Stimulated activated CD8-positive, alpha-beta memory T cell treated with anti-CD3 and anti-CD28 coated beads, Interleukin-7, amount 100 ng/mL, for 48 hours (primary cell): ENCODE results near the gene GRB10.

ENCODE experiments used
- DNase-seq, 2 donors: peaks; one replicate each; pipeline ENCODE4 v3.0.0-alpha.2; 2020; ENCODE audit warnings: low read depth in 1 of 2; ENCODE audit errors: extremely low read depth in 1 of 2

The GRB10 gene

DNA sequence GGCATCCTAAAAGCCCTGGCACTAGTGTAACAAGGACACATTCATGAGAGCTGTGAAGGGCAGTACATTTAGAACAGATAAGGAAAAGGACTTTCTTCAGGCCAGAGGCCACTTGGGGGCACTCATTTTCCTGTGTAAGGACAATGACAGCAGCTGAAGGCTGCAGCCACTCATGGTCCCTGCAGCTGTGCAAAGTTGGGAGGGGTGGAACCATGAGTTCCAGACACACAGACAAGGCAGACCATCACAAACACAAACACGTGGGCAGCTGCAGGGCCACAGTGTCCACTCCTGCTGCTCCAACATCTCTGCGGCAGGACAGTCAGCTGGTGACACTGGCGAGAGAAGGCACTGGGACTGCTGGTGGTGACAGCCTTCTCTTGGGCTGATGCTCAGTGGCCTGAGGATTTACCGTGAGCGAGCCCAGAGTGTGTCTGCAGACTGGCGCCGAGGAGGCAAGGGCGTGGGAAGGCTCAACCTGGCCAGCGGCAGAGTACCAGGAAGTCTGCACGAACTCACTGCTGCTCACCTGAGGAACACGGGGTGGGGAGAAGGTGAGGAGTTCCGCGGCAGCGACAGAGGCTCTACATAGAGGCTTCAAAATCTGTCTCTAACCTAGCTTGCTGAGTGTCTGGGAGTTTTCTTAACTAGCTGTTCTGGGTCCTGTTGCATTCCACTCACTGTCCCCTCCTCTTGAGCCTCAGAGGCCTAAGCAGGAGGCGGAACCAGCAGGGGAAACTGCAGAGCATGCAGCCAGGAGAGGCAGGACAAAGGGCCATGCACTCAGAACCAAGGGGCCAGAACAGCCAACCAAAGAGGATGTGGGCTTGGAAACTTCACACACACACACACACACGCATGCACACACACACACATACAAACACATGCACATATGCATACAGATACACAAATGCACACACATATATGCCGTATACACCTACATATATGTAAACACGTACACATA lies 141.0 kb downstream of the GRB10 start:
- DNase-seq = no peak

DNA sequence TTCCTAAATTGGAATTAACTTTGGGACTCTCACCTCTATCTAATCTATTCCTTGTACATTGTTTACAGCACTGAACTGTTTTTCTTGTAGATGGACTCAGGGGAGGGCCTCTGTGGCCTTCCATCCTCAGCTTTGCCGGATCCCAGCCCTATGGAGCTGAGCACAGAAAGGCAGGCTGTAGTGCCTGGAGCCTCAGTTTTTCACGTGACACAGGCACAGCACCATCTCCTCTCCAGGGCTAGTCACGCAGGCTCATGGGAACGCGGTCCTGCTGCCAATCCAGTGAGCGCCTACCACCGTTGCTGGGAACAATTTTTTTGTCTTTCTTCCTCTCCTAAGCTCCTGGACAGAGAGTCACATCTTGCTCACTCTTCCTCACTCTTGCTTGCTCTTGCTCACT lies 141.9 kb downstream of the GRB10 start:
- DNase-seq = no peak

DNA sequence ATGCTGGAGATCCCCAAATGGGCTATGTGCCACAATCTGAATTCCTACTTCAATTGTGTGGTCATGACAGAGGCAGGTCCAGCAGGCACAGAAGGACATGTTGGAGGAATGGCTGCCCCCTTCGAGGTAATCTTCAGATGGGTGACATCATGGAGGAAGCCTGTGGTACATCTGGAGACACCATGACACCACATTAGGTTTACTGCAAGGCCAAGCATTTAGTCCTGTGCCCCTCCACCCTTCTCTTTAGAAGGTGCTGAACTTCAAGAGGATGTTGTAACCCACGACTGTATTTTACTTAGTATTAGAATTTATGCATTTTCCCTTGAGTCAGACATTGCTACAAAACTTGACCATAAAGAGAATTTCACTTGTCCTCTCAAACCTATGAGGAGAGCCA lies 142.4 kb downstream of the GRB10 start:
- DNase-seq = no peak

DNA sequence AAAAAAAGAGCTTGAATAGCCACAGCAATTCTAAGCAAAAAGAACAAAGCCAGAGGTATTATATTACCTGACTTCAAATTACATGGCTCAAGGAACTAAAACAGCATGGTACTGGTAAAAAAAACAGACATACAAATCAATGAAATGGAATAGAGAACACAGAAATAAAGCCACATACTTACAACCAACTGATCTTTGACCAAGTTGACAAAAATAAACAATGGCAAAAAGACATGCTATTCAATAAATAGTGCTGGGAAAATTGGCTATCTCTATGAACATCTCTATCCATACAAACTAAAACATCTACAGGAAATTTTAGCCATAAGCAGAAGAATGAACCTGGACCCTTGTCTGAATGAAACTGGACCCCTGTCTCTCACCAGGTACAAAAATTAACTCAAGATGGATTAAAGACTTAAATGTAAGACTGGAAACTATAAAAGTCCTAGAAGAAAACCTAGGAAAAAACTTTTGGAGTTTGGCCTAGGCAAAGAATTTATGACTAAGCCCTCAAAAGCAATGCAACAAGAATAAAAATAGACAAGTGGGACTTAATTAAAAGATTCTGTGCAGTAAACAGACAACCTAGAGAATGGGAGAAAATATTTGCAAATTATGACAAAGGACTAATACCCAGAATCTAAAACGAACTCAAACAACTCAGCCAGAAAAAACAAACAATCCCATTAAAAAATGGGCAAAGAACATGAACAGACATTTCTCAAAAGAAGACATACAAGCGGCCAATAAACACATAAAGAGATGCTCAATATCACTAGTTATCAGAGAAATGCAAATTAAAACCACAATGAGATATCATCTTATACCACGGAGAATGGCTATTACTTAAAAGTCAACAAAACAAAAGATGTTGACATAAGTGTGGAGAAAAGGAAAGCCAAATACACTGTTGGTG lies 144.7 kb downstream of the GRB10 start:
- no peak for DNase-seq

DNA sequence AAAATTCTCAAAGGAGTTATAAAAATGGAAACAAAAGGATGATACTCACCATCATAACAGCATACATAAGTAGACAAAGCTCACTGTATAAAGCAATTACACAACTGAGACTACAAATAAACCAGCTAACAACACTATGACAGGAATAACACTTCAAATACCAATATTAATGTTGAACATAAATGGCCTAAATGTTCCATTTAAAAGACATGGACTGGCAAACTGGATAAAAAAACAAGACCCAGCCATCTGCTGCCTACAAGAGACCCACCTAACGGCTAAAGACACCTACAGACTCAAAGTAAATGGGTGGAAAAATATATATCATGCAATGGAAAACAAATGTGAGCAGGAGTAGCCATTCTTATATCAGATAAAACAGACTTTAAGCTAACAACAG lies 148.3 kb downstream of the GRB10 start:
- no peak for DNase-seq

DNA sequence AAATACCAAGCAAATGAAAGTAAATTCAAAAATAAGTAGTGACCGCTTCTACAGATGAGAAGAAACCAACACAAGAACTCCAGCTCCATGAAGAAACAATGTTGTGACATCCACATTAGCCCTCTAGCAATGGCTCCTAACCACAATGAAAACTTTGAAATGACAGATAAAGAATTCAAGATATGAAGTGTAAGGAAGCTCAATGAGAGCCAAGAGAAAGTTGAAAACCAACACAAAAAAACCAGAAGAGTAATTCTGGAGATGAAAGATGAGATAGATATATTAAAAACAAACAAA lies 149.3 kb downstream of the GRB10 start:
- DNase-seq = no peak

DNA sequence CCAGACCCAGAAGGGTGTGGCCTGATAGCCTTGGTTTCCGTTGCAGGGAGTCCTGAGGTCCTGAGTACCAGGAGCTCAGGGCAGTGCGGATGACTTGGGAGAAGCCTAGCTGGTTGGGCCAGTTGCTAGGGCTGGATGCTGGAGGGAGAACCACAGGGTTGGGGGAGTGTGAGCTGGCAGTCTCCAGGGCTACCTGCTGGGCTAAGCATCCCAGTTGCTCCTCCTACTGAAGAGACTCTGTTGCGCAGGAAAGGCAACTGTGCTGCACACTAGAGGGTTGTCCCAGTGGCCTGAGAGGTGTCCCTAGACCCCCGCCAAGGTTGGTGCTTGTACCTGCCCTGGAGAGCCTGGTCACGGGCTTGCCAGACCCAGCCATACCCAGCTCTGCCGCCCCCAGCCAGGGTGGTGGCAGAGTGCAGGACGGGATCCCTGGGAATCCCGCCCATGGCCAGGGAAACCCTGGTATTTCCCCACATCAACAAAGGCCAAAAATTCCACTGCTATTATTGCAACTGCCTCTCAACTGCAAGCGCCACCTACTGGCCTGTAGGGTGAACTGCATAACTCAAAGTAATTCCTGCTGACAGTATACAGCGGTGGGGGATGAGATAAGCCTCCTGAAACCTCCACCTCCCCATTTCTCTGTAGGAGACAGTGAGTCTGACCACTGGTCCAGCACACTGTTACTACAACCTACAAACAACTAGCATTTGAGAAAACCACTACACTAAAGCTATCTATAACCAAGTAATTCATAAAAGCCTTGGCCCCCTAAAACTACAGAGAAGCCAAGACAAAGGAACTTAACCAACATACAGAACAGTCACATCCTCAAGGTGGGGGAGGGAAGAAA lies 149.9 kb downstream of the GRB10 start:
- peak in 1 of 2 donors; percentile 19 for DNase-seq

DNA sequence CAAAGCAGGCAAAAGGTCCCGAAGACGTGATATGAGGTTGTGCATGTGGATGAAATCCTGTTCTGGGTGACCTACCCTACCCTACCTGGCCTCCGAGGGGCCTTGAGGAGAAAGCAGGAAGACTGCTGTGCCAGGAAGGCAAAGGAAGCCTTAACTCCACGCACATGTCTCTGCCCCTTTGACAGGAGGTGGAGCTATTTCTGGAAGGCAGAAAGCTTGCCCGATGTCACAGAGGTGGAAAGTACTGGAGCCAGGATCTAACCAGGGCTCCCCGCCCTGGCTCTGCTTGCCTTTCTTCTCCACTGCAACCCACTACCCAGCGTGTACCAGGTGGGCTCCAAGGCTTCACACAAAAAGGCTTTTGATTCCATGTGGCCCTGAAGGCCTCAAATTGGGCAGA lies 151.1 kb downstream of the GRB10 start:
- no peak for DNase-seq

DNA sequence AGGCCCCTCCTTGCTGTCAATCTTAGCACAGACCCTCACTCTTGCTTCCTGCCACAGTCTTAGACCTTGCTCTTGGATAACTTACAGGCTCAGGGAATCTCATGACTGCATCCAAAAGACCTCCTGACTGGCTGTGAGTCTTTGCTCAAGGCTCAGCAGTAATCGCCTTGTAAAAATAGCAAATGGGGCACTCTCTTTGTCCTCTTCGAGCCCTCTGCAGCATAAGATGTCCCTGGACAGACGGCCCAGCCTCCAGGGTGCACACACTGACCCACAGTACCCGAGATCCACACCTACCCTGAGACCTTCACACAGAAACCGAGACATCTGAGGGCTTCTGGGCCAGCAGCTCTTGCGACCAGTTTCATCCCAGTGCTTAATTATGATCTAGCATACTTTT lies 151.6 kb downstream of the GRB10 start:
- no peak for DNase-seq

DNA sequence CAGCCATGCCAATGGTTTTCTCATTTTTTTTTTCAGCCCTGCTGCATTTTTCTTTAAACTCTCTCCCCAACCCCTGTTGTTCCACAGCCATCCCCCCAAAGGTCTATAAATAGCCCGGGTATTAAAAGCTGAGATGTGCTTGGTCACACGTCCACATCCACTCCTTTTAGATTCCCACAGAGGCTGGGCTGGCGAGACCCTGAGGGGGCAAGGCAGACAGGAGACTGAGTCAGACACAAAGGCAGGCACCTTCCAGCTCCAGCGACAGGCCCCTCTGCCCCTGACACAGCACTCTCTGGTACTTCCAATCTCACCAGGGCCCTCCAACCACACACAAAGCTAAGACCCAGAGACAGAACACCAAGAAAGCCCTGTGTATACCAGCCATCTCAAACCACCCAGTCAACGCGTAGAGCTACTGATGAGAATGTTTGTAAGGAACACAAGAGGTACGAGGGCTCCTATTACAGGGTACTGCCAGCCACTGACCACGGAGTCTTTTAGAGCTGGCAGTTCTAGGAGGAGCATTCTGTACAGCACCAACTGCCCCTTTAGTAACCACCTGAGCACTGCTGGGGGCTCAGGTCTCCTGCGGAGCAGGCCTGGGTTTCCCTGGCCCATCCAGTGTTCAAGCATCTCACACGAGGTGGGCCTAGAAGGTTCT lies 153.3 kb downstream of the GRB10 start:
- no peak for DNase-seq

DNA sequence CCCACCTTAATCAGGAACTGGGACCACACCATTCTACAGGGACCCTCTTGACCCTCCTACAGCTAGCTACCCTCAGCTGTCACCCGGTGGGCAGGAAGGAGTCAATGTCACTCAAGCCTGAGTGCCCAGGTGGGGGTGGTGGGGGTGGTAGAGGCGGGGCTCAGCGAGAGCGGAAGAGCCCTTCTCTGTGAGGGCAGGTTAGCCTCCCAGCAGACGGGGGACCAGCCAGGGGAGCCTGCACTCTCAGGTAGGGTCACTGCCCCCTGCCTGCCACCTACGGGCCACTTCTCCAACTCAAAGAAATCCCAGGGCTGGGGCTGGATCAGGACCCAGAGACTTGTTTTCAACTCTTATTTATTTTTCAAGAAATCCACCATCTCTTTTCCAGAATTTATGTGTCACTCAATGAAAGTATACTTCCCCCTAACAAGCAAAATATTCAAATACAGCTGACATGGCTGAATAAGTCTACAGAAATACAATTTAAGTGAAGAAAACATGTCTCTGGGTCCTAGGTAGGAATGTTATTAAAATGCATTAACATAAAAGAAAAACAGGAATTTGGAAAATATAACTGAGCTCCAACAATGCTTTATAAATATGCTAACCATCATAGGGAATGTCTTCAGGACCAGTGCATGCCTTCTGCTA lies 154.1 kb downstream of the GRB10 start:
- no peak for DNase-seq

DNA sequence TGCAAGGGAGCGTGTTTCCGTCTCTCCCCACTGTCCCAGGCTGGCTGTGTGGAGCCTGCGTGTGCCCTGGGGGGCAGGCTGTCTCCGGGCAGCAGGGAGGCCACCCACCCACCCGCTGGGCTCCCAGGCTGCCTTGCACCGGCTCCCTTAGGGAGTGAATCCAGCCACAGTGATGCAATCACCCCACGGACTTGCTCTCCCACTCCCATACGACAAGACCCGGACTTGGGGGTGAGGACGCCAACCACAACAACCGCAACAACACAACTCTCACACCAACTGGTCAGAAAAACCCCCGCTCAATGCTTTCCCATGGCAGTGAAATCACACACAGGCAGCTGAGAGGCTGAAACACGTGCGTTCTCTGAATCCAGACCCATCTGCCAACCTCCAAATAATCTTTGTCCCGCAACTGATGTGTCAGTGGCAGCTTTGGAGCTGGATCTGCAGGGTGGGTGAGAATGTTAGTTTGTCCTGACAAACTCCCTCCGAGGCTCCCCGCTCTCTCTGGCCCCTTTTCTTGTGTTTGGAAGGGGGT lies 154.8 kb downstream of the GRB10 start:
- no peak for DNase-seq

DNA sequence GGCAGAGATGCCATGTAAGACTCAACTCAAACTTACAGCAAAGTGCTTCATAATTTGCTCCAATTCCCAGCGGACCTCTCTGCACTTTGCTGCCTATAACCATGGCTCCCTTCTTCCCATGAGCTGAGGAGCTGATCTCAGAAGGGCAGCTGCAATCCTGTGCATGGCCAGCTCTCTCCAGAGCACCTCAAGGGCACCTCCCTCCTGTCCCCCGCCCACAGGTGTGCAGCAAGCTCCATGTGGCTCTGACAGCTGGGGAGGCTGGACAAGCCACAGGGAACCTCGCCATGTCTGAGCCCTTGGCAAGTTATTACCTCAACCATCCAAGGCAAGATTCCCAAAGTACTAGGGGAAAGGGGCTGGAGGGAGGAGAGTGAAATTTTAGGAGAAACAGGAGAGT lies 156.4 kb downstream of the GRB10 start:
- no peak for DNase-seq

DNA sequence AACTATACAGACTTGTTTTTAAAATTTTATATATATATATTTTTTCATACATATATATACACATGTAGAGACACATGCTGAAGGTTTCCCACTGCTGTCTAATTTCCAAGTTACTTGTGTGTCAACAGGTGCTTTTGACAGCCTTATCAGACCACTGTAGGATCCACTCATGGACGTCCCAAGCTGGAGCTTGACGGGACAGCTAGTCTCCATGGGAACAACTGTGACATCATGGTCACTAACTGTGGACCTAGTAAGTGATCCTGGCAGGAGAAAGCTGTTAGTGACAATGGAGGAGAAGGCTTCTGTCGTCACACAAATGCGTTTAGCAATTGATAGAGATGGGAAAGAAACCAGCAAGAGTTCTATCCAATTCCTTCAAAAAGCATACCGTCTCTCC lies 157.3 kb downstream of the GRB10 start:
- DNase-seq = no peak

DNA sequence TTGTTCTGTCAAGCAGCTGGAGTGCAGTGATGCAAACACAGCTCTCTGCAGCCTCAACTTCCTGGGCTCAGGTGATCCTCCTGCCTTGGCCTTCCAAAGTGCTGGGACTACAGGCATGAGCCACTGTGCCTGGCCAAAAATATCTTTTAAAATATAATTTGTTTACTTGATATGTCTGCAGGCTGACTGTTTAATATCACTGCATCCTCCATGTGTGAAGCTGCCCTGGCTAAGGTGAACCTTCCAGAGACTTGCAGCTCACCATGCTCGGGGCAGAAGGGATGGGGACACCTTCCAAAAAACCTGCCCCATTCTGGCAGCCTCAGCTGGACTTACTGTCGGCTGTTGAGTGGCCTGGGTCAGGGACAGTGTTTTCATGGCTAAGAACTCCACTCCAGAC lies 159.9 kb downstream of the GRB10 start:
- no peak for DNase-seq

DNA sequence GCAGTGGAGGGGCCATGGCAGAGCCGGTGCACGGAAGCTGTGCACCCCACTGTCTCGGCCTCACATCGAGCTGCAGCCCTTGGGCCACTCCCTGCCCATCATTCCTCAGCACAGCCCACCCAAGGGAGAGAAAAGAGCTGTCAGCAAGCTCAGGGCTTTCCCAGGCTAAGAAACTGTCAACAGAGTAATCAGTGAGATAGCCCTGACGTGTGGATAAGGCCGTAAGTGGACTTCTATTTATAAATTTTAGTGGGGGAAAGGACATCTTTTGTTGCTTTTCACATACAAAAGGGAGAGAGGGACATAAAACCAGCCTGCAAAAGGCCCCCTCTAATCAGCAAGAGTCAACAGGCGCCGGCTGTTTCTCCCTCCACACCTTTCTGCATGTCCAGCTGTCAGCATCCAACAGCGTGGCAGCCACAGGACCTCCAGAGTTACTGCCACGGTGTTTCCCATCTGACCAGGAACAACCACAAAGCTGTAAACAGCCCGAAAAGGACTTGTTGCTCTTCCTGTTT lies 160.7 kb downstream of the GRB10 start:
- DNase-seq = no peak

DNA sequence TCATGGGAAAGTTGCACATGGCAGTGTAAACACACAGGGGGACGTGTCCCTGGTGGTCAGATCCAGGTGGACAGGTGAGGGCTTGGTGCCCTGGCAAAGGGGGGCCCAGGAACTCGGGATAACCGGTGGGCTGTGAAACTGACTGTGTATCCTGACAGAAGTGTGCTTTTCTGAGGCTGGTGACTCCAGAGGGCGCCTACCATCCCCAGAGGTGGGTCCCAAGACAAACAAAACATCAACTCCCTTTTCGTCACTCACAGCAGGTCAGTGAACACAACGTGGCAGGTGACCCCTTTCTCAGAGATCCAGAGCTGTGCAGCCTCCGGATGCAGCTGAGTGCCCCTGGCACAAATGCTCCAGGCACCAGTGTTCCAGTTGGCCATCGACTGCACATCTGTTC lies 161.5 kb downstream of the GRB10 start:
- DNase-seq = no peak

DNA sequence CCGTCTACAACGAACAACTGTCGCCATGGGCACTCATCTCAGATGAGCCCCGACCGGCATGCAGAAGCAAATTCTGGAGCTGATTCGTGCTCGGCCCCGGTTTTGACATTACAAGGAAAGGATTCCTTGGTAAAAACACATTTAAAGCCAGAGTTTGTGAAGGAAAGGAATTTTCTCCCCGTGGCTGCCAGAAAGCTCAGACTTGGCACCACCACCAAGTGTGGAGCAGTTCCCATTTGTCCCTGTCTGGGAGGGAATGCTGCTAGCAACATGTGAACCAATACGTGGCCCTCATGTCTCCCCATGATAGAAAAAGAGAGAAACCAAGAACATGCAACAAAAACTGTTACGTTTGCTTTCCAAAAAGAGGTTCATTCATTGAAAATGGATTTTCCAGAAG lies 162.3 kb downstream of the GRB10 start:
- DNase-seq = no peak

DNA sequence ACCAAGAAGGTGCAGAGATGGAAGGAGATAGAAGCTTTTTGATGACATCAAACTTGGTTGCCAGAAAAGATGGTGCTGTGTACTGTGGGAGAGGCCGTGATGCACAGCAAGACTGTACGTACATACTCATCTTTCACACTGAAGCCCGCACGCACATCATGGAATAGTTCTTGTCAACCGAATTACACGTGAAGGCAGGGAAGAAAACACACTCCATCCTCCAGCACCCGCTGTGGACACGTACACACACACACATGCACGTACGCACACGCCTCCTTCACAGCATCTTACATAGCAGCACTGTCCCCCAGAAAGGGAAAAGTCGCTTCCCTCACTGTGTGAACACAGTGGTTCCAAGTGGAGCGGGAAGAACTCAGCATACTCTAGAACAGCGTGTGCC lies 163.0 kb downstream of the GRB10 start:
- no peak for DNase-seq

DNA sequence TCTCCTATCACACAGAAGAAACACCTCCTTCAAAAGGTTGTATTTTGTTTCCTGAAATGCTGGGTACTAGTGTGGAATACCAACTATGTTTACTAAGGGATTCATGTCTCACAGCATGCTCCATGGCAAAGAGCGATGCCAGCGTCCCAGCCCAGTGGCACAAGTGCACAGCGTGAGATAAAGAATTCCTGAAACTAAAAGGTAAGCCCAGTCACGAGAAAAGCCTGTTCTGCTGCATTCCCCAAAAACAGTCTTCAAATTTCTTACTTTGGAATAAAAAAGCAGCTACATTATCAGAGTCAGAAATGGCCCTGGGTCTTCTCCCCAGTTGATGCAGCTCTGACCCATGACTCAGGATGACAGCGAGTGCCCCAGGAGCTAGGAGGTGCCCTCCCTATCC lies 164.4 kb downstream of the GRB10 start:
- no peak for DNase-seq
